ENCODE results near the gene RPS15.

GRCh38 chr19:1401138-1401888 lies 36.9 kb upstream of the RPS15 start, which contains the start of gene GAMT:
- no peak for TF ChIP-seq CTCF (IDR thresholded peaks at IDR 0.05; ENCODE audit: insufficient read depth, low read depth, low read length)
- no peak for TF ChIP-seq EZH2 (IDR thresholded peaks at IDR 0.05; ENCODE audit: insufficient read depth, low read length)
